Measurements from ENCODE around the gene AMDHD2. TPM values are rescaled to one million over a fixed set of nuclear protein-coding genes. Genes with fewer than 3 reads are reported as not detected.
A peak's percentile ranks its signal among the peaks of the same experiment; 100 is the strongest.

The AMDHD2 gene
- total RNA-seq, 2 experiments from 2014 or later: 51.8 to 59.7 TPM

GRCh38 chr16:2513405-2514332 lies 6.5 kb upstream of the AMDHD2 start, which contains the start of gene ATP6V0C:
TSS of gene ATP6V0C (plus strand) at chr16:2513952. CDS start at chr16:2514104, 152 bp downstream.
- peak within 1 kb of the TSS; percentile 99 for H3K4me3 ChIP-seq (ENCODE audit: low read depth, low read length, poor library complexity, severe bottlenecking)
- H3K9me2 ChIP-seq (ENCODE audit: insufficient read depth, low read length): no peaks in the 10 kb centered on the region
- peaks cover 46% of the 10 kb centered on the region for H3K79me2 ChIP-seq (ENCODE audit: insufficient read depth, low read depth, low read length)
- H3K4me2 ChIP-seq (ENCODE audit: low read length): peak within 1 kb of the TSS; percentile 92
- H3K36me3 ChIP-seq (ENCODE audit: insufficient read depth, low read length): peaks cover 6% of the 10 kb centered on the region; the same call in 1 of the 2 replicates
- no peaks in the 10 kb centered on the region for H3K9me3 ChIP-seq (ENCODE audit: low read length)
- peak; percentile 95 for DNase-seq (ENCODE audit: low spot score)
- peaks cover 9% of the 10 kb centered on the region for H4K20me1 ChIP-seq (ENCODE audit: insufficient read depth, low read length)
- TF ChIP-seq EZH2phosphoT487 (IDR thresholded peaks at IDR 0.05; ENCODE audit: borderline replicate concordance, low read depth, low read length): no peak
- TF ChIP-seq, protein P1, sequence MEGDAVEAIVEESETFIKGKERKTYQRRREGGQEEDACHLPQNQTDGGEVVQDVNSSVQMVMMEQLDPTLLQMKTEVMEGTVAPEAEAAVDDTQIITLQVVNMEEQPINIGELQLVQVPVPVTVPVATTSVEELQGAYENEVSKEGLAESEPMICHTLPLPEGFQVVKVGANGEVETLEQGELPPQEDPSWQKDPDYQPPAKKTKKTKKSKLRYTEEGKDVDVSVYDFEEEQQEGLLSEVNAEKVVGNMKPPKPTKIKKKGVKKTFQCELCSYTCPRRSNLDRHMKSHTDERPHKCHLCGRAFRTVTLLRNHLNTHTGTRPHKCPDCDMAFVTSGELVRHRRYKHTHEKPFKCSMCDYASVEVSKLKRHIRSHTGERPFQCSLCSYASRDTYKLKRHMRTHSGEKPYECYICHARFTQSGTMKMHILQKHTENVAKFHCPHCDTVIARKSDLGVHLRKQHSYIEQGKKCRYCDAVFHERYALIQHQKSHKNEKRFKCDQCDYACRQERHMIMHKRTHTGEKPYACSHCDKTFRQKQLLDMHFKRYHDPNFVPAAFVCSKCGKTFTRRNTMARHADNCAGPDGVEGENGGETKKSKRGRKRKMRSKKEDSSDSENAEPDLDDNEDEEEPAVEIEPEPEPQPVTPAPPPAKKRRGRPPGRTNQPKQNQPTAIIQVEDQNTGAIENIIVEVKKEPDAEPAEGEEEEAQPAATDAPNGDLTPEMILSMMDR (conservative IDR thresholded peaks at IDR 0.05; ENCODE audit: low read length): no peak
- ChIA-PET CTCF (ENCODE audit: unreplicated experiment) (no interaction called here), POLR2A (interaction anchor here (0.6 to 0.7 kb wide), 2 partner anchors 19 to 705 kb away, joined by 3 to 4 read pairs; no protein-coding TSS in a partner anchor)
- H3K4me1 ChIP-seq (ENCODE audit: insufficient read depth, low read length, poor library complexity, severe bottlenecking): peaks cover 47% of the 10 kb centered on the region
- peak within 1 kb of the TSS; percentile 40; the same call in 1 of the 2 replicates for H2AFZ ChIP-seq (ENCODE audit: low read length)
- intact Hi-C loops (cut with micrococcal nuclease; ENCODE audit: unreplicated experiment): loop anchor here (2.0 to 5.0 kb wide), 2 partner anchors 19 to 171 kb away; partner anchors contain the start of gene ABCA3
- no TSS peak for BruUV-seq (replicated peaks)
- H3K27ac ChIP-seq (ENCODE audit: low read depth, low read length, poor library complexity, severe bottlenecking): peak within 1 kb of the TSS; percentile 80

DNA sequence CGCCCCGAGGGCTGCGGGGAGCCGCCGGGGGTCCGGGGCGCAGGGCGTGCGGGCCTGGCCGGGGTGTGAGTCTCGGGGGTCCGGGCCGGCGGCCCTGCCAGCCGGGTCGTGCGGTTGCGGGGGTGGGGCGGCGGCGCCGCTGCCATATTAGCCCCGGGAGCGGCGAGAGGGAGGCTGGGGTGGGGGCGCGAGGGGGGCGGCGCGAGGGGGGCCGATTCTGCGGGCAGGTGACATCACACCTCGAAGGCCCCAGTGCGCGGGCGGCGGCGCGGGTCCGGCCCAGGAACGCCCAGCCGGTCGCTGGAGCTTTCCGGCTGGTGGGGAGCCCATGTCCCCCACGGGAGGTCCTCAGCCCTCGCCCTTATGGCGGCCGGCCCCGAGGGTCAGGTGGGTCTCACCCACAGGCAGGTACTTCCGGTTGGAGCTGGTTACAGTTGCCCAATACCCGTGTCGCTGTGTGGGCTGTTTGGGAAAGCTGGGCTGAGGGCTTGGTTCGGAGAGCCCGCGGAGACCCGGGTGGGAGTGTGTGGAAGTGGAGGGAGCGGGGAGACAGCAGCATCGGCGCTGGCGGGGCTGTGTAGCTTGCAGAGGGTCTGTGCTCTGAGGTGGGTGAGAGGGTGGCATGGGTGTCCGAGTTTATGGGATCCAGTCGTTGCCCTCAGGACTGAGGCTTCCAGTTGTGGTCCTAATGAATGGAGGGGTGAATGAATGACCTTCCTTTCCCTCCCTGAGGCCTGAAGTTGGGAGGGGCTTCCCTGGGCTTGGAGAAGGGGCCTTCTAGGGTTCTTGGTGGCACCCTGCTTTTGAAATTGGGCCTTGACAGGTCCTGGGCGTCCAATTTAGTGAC lies 5.6 kb upstream of the AMDHD2 start:
- Histone ChIP-seq H4K20me1 (ENCODE audit: insufficient read depth, low read length) (peaks cover 9% of the 10 kb centered on the region), H3K4me1 (ENCODE audit: insufficient read depth, low read length, poor library complexity, severe bottlenecking) (peaks cover 46% of the 10 kb centered on the region)
- POLR2A ChIA-PET: interaction anchor here (0.6 kb wide), 2 partner anchors 83 to 704 kb away, joined by 3 to 5 read pairs; no protein-coding TSS in a partner anchor

More for the DNA sequence above, 5.6 kb upstream of the AMDHD2 start:
- Histone ChIP-seq H3K4me2 (ENCODE audit: low read length) (peak overlapping the region; percentile 92), H3K27ac (ENCODE audit: low read depth, low read length, poor library complexity, severe bottlenecking) (peak overlapping the region; percentile 80), H3K4me3 (ENCODE audit: low read depth, low read length, poor library complexity, severe bottlenecking) (peak overlapping the region; percentile 99), H3K9me2 (ENCODE audit: insufficient read depth, low read length) (no peaks in the 10 kb centered on the region), H3K9me3 (ENCODE audit: low read length) (no peaks in the 10 kb centered on the region), H2AFZ (ENCODE audit: low read length) (no peak overlapping the region), H3K36me3 (ENCODE audit: insufficient read depth, low read length) (peaks cover 10% of the 10 kb centered on the region; the same call in 1 of the 2 replicates), H3K79me2 (ENCODE audit: insufficient read depth, low read depth, low read length) (peaks cover 46% of the 10 kb centered on the region)
- BruUV-seq (replicated peaks): no TSS peak
- peak; percentile 38 for DNase-seq (ENCODE audit: low spot score)
- CTCF ChIA-PET (ENCODE audit: unreplicated experiment): no interaction called here
- TF ChIP-seq, protein P1 (conservative IDR thresholded peaks at IDR 0.05; ENCODE audit: low read length): no peak
- TF ChIP-seq EZH2phosphoT487 (IDR thresholded peaks at IDR 0.05; ENCODE audit: borderline replicate concordance, low read depth, low read length): no peak
- intact Hi-C loops (cut with micrococcal nuclease; ENCODE audit: unreplicated experiment): loop anchor here (5.0 kb wide), 1 partner anchor 172 kb away; the partner anchor contains the start of gene ABCA3
